HFFc6 (cell line): Measurements from ENCODE around the gene WDR82. TPM values are rescaled to one million over a fixed set of nuclear protein-coding genes. Genes with fewer than 3 reads are reported as not detected.

Experiments used
- DNase-seq: peaks from one replicate; pipeline ENCODE4 v3.0.0-alpha.2; 2018
- H3K27ac Mint-ChIP-seq: 2 replicates; pipeline ENCODE4 v1.8.0; 2020; ENCODE audit warnings: mild to moderate bottlenecking, mixed read lengths
- H3K27me3 Mint-ChIP-seq: 2 replicates; pipeline ENCODE4 v1.8.0; 2021; ENCODE audit warnings: mild to moderate bottlenecking, moderate library complexity, mixed read lengths; ENCODE audit not compliant: insufficient read depth
- H3K36me3 Mint-ChIP-seq: 2 replicates; pipeline ENCODE4 v1.8.0; 2021; ENCODE audit warnings: low read depth, mixed read lengths
- H3K4me1 Mint-ChIP-seq: 2 replicates; pipeline ENCODE4 v1.8.0; 2020; ENCODE audit warnings: low read depth, mixed read lengths
- H3K4me3 Mint-ChIP-seq: 2 replicates; pipeline ENCODE4 v1.8.0; 2020; ENCODE audit warnings: mild to moderate bottlenecking, moderate library complexity, mixed read lengths
- H3K9me3 Mint-ChIP-seq: 2 replicates; pipeline ENCODE4 v1.8.0; 2020; ENCODE audit warnings: mild to moderate bottlenecking, mixed read lengths
- total RNA-seq, 6 experiments: library from RNA; stranded (reverse); fragmentation: NEBNext Ultra II Directional; extraction: Animal tissue kit (Norgen Biotek cat#: 25700); gene quantifications; 2 replicates in 1 of 6; 3 replicates in 5 of 6; pipeline ENCODE4 v1.2.3, GENCODE V29; 2021
- TF ChIP-seq, protein P1 (sequence below): fragments of 200-600 bp; sonication (generic); IDR thresholded peaks from 2 replicates; pipeline ENCODE4 v1.5.0; 2021; ENCODE audit warnings: antibody characterized with exemption, mild to moderate bottlenecking

WDR82 gene
- total RNA-seq, 6 experiments from 2014 or later: 55.2 to 62.0 (median 58.6) TPM

DNA sequence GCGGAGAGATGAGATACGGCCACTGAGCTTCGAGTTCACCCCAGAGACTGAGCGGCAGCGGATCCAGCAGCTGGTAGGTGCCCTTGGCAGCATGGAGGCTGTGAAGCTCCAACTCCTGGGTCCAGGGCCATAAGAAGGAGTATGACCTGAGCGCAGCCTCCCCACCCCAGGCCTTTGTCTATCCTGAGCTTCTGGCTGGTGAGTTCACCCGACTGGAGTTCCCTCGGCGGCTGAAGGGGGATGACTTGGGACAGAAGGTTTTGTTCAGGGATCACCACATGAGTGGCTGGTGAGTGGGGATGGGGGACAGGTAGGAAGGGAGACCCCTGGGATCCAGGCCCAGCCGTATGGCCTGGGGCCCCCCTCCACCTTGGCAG, 30.3 kb downstream of the WDR82 start:
- Mint-ChIP-seq H3K36me3 (peaks cover 13% of the 10 kb centered on the region; the same call in 1 of the 2 replicates), H3K9me3 (no peaks in the 10 kb centered on the region), H3K27ac (no peak overlapping the region; the same call in 1 of the 2 replicates), H3K4me1 (peaks cover 35% of the 10 kb centered on the region), H3K27me3 (peaks cover 7% of the 10 kb centered on the region), H3K4me3 (peak overlapping the region; percentile 4; the same call in 1 of the 2 replicates)
- DNase-seq: no peak
- TF ChIP-seq, protein P1, sequence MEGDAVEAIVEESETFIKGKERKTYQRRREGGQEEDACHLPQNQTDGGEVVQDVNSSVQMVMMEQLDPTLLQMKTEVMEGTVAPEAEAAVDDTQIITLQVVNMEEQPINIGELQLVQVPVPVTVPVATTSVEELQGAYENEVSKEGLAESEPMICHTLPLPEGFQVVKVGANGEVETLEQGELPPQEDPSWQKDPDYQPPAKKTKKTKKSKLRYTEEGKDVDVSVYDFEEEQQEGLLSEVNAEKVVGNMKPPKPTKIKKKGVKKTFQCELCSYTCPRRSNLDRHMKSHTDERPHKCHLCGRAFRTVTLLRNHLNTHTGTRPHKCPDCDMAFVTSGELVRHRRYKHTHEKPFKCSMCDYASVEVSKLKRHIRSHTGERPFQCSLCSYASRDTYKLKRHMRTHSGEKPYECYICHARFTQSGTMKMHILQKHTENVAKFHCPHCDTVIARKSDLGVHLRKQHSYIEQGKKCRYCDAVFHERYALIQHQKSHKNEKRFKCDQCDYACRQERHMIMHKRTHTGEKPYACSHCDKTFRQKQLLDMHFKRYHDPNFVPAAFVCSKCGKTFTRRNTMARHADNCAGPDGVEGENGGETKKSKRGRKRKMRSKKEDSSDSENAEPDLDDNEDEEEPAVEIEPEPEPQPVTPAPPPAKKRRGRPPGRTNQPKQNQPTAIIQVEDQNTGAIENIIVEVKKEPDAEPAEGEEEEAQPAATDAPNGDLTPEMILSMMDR: no peak

DNA sequence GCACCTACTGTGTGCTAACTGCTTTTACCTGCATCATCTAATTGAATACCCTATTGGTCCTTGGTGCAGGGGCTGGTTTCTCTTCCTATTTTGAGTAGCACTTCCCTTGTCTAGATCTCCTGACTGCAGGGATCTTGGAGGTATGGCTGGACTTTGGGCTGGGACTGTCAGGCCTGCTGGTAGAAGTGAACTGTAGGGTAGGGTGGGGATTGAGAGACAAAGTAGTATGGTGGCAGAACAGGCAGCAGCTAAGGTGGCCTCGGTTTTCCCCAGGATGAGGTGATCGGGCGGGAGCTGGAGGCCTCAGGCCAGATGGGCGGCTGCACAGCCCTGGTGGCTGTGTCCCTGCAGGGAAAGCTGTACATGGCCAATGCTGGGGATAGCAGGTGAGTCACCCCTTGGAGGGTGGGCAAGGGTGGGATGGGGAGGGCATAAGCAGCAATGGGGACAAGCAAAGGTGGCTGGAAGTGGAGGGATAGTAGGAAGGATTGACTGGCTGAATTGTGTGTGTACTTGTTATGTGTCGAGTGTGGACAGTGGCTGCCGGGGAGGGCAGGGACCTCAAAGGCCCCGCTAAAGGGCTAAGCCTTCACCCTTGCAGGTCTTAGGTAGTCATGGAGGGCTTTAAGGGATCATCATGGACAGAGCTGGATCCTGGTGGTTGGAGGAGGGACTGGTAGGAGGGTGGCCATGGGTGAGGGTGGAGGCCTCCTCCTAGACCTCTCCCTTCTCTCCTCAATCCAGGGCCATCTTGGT, 30.9 kb downstream of the WDR82 start:
- no peaks in the 10 kb centered on the region for H3K9me3 Mint-ChIP-seq
- H3K27me3 Mint-ChIP-seq: peaks cover 7% of the 10 kb centered on the region
- peaks cover 35% of the 10 kb centered on the region for H3K4me1 Mint-ChIP-seq
- peaks cover 10% of the 10 kb centered on the region; the same call in 1 of the 2 replicates for H3K36me3 Mint-ChIP-seq
- TF ChIP-seq, protein P1: no peak
- no peak for DNase-seq
- peak overlapping the region; percentile 85; the same call in 1 of the 2 replicates for H3K4me3 Mint-ChIP-seq
- peak overlapping the region; percentile 74; the same call in 1 of the 2 replicates for H3K27ac Mint-ChIP-seq

DNA sequence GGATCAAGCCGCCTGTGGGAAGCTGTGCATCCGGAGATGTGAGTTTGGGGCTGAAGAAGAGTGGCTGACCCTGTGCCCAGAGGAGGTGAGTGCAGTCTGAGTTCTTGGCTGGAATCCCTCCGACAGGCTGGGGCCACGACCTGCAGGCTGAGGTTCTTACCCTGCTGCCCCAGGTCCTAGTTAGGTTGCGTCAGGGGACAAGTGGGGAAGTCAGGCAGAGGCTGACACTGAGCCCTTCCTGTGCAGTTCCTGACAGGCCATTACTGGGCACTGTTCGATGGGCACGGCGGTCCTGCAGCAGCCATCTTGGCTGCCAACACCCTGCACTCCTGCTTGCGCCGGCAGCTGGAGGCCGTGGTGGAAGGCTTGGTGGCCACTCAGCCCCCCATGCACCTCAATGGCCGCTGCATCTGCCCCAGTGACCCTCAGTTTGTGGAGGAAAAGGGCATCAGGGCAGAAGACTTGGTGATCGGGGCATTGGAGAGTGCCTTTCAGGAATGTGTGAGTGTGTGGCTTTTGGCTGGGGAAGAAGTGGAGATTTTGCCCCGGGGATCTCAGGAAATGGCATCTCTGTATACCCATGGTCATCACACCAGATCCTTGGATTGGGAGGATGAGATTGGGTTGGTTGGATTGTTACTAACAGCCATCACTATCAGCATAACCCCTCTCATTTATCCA, 31.6 kb downstream of the WDR82 start:
- Mint-ChIP-seq H3K27ac (peak overlapping the region; percentile 74), H3K27me3 (peaks cover 6% of the 10 kb centered on the region), H3K4me1 (peaks cover 35% of the 10 kb centered on the region), H3K9me3 (no peaks in the 10 kb centered on the region), H3K4me3 (peak overlapping the region; percentile 85), H3K36me3 (peaks cover 10% of the 10 kb centered on the region; the same call in 1 of the 2 replicates)
- TF ChIP-seq, protein P1: no peak
- no peak for DNase-seq

DNA sequence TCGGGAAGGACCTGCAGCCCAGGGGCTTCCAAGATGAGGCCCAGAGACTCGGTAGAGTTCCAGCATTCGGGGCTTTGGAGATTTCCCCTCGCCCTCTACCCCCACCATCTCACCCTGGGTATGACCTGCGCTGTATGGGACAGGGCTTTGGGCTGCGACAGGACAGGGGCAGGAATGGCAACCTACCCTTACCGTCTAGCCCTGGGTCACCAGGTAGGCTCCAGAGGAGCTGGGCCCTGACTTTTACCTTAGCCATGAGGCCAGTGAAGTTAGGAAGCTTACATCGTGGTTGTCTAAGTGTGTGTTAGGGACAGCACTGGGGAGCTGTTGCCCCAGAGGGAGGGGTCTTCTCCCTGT, 32.2 kb downstream of the WDR82 start:
- TF ChIP-seq, protein P1: no peak
- Mint-ChIP-seq H3K27ac (peak overlapping the region; percentile 74), H3K36me3 (peaks cover 10% of the 10 kb centered on the region; the same call in 1 of the 2 replicates), H3K4me3 (peak overlapping the region; percentile 85), H3K9me3 (no peaks in the 10 kb centered on the region), H3K27me3 (peaks cover 6% of the 10 kb centered on the region), H3K4me1 (peaks cover 35% of the 10 kb centered on the region)
- no peak for DNase-seq

DNA sequence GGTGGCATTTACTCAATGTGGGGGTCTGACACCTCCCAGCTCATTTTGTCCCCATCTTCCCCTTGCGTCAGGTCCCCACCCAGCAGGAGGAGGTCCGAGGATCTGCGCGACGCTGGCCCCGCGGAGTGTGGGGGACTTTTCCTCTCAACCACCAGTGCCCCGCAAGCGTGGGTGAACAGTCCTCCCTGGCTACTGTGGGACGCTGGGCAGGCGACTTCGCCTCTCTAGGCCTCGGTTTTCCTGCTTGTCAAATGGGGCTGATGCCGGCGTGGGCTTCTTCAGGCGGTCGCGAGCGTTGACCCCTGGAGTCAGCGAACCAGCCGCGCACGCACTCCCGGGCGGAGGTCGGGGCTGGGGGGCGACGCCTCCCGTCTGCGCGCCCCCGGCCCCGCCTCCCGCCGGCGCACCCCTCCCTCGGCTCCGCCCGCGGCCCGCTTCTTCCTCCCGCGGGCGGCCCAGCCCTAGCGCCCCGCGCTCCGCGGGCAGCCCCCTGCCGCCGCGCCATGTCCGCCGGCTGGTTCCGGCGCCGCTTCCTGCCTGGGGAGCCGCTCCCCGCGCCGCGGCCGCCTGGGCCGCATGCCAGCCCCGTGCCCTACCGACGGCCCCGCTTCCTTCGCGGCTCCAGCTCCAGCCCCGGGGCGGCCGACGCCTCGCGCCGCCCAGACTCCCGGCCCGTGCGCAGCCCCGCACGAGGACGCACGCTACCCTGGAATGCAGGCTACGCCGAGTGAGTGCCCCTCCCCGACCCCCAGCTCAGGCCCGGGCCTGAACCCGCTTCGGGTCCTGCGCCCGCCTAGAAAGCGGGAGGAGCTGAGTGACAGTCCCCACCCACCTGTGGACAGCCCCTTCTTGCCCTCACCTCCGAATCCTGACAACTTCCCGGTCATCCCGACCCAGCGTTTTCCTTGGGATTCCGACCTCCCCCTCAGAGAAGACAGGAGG, 32.9 kb downstream of the WDR82 start, which contains the start of gene PPM1M:
PPM1M (plus strand) TSS at position 438 of the 942 bp plus-strand sequence; CDS start at position 504, 66 bp downstream.
- DNase-seq: peak; percentile 29
- TF ChIP-seq, protein P1: no peak
- Mint-ChIP-seq H3K9me3 (no peaks in the 10 kb centered on the region), H3K27me3 (peaks cover 6% of the 10 kb centered on the region), H3K27ac (peak within 1 kb of the TSS; percentile 74), H3K4me1 (peaks cover 41% of the 10 kb centered on the region), H3K4me3 (peak within 1 kb of the TSS; percentile 85), H3K36me3 (peaks cover 15% of the 10 kb centered on the region)
